Epithelial cell of esophagus (primary cell): ENCODE data around the gene MAPK1.

ENCODE experiments used
- DNase-seq: peaks from one replicate; pipeline ENCODE4 v3.0.0; 2010; ENCODE audit warnings: low read depth
- H3K4me3 ChIP-seq: 2 replicates; pipeline ENCODE4 v1.5.1; 2011; ENCODE audit warnings: mild to moderate bottlenecking, low read length, control low read depth
- TF ChIP-seq, protein P1 (sequence below): IDR thresholded peaks from 2 replicates; pipeline ENCODE4 v1.5.1; 2011; ENCODE audit warnings: low read depth, mild to moderate bottlenecking, low read length, control low read depth, inconsistent platforms; ENCODE audit not compliant: insufficient read depth; ENCODE audit errors: missing control alignments

Gene MAPK1

GRCh38 chr22:21738966-21739365, 128.5 kb downstream of the MAPK1 start:
- no peak for DNase-seq
- H3K4me3 ChIP-seq, result no peak overlapping the region
- TF ChIP-seq, protein P1, sequence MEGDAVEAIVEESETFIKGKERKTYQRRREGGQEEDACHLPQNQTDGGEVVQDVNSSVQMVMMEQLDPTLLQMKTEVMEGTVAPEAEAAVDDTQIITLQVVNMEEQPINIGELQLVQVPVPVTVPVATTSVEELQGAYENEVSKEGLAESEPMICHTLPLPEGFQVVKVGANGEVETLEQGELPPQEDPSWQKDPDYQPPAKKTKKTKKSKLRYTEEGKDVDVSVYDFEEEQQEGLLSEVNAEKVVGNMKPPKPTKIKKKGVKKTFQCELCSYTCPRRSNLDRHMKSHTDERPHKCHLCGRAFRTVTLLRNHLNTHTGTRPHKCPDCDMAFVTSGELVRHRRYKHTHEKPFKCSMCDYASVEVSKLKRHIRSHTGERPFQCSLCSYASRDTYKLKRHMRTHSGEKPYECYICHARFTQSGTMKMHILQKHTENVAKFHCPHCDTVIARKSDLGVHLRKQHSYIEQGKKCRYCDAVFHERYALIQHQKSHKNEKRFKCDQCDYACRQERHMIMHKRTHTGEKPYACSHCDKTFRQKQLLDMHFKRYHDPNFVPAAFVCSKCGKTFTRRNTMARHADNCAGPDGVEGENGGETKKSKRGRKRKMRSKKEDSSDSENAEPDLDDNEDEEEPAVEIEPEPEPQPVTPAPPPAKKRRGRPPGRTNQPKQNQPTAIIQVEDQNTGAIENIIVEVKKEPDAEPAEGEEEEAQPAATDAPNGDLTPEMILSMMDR, result no peak

DNA sequence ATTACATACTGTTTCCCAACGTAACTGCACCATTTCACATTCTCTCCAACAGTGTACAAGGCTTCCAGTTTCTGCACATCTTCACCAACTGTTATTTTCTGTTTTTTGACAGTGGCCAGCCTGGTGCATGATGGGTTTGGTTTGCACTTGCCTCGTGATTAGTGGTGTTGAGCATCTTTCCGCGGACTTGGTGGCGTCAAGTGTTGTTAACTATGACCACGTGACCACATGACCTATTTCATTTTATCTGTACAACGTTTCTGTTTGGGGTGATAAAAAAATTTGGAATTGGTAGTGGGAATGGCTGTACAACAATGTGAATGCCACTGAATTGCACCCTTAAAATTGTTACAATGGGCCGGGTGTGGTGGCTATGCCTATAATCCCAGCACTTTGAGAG, 129.4 kb downstream of the MAPK1 start:
- DNase-seq, result no peak
- TF ChIP-seq, protein P1, result no peak
- H3K4me3 ChIP-seq, result no peak overlapping the region

DNA sequence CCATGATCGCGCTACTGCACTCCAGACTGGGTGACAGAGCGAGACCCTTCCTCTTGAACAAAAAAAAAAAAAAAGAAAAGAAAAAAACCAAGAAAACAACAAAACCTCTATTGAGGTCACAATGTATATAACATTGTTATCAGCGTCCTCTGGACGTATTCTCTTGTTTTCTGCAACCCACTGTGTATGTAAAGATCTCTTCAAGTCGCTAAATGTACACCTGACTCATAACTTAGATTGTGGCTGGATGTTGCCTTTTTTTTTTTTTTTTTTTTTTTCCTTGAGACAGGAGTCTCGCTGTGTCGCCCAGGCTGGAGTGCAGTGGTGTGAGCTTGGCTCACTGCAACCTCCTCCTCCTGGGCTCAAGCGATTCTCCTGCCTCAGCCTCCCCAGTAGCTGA, 130.5 kb downstream of the MAPK1 start:
- no peak overlapping the region for H3K4me3 ChIP-seq
- DNase-seq, result no peak
- TF ChIP-seq, protein P1, result no peak

DNA sequence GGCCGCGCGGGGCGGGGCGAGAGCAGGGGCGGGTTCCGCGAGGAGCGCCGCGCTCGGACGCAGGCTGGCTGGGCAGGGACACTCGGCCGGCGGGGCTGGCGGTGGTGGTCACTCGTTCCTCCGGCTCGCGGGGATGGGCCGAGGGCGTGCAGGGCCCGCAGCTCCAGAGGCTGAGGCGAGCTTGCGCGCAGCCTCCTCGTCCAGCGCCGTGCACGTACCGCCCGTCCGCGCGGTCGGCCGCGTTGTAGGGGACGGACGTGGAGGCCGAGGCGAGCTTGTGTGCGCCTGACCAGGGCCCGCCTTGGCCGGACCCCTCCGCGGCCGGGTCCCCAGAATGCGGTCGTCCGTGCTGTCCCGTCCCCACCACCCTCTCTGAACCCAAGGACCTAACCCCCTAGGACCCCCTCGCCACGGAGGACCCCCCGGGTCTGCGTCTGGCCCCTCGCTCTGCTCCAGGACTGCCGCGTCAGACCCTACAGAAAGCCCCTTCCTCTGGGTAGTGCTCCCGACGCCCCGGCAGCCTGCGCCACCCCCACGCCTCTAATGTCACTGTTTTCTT, 131.3 kb downstream of the MAPK1 start:
- TF ChIP-seq, protein P1, result no peak
- no peak for DNase-seq
- peak overlapping the region; percentile 34 for H3K4me3 ChIP-seq

GRCh38 chr22:21735200-21736083, 132.0 kb downstream of the MAPK1 start, which contains the start of gene YPEL1:
YPEL1 (minus strand) TSS chr22:21735794; CDS start chr22:21710744, 25,050 bp downstream.
- DNase-seq, result peak; percentile 98
- peak within 1 kb of the TSS; percentile 34 for H3K4me3 ChIP-seq
- TF ChIP-seq, protein P1, result no peak

GRCh38 chr22:21734540-21735199, 132.8 kb downstream of the MAPK1 start:
- H3K4me3 ChIP-seq, result peak overlapping the region; percentile 17
- no peak for DNase-seq
- TF ChIP-seq, protein P1, result no peak
